GM12874 (cell line): ENCODE results near the gene KRT40.
"Not testable (repeated sequence)": the region's sequence is repeated elsewhere in the genome, so short reads cannot be mapped to it uniquely, and the experiment has no call there.

ENCODE experiments used
- TF ChIP-seq, protein P1 (sequence below): IDR thresholded peaks from 2 replicates; pipeline ENCODE4 v1.5.1; 2011; ENCODE audit warnings: low read depth, mild to moderate bottlenecking, control low read depth, low read length, moderate library complexity; ENCODE audit not compliant: insufficient read depth

The KRT40 gene

DNA sequence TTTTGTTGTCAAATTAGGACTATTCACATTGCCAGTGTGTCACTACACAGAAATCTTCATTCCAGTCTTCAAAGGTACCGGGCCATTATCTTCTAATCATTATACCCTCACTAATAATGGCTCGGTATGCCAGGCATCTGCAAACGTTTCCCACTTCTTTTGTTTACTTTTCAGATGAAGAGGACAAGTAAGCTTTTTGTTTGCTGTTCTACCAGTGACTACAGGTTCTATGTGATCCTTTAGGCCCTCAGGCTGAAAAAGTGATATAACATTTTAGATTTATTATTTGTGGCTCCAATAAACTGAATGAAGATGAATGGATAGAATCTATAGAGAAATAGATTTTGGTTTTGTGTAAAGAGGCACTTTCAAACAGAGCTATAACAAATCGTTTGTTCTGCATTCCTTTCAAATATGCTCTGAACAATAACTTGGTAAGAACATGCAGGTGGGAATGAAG lies 25.2 kb upstream of the KRT40 start:
- TF ChIP-seq, protein P1, sequence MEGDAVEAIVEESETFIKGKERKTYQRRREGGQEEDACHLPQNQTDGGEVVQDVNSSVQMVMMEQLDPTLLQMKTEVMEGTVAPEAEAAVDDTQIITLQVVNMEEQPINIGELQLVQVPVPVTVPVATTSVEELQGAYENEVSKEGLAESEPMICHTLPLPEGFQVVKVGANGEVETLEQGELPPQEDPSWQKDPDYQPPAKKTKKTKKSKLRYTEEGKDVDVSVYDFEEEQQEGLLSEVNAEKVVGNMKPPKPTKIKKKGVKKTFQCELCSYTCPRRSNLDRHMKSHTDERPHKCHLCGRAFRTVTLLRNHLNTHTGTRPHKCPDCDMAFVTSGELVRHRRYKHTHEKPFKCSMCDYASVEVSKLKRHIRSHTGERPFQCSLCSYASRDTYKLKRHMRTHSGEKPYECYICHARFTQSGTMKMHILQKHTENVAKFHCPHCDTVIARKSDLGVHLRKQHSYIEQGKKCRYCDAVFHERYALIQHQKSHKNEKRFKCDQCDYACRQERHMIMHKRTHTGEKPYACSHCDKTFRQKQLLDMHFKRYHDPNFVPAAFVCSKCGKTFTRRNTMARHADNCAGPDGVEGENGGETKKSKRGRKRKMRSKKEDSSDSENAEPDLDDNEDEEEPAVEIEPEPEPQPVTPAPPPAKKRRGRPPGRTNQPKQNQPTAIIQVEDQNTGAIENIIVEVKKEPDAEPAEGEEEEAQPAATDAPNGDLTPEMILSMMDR: no peak

DNA sequence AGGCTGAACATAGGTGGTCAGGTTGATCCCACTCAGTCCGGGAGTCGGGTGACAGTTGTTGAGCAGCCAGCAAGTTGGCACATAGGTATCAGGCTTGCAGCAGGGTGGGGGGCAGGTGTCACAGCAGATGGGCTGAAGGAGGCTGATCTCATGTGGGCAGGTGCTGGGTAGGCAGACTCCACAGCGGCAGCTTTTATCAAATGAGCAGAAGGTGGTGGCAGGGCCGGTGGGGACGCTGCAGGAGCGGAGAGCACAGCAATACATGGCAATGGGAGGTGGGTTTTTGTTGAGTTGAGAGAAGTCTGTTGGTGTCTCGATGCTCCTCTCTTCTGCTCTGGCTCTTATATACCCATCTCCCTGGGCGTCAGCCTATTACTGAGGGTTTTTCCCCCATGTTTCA lies 24.7 kb upstream of the KRT40 start, which contains the start of gene KRTAP3-1:
KRTAP3-1 (minus strand) TSS at position 318 of the 400 bp plus-strand sequence; CDS start at position 264, 54 bp downstream.
- TF ChIP-seq, protein P1: no peak

DNA sequence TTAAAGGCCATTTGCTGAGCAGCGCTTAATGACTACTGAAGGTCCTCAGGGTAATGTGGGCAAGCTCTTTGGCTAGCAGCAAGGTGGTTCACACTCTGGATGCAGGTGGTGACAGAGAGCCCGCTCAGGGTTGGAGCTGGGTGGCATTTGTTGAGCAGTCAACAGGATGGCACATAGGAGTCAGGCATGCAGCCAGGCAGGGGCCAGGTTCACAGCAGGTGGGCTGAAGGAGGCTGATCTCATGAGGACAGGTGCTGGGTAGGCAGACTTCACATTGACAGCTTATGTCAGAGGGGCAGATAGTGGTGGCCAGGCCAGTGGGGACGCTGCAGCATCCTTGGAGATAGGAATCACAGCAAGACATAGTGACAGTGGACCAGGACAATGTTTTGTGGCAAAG lies 20.3 kb upstream of the KRT40 start:
- TF ChIP-seq, protein P1: no peak

DNA sequence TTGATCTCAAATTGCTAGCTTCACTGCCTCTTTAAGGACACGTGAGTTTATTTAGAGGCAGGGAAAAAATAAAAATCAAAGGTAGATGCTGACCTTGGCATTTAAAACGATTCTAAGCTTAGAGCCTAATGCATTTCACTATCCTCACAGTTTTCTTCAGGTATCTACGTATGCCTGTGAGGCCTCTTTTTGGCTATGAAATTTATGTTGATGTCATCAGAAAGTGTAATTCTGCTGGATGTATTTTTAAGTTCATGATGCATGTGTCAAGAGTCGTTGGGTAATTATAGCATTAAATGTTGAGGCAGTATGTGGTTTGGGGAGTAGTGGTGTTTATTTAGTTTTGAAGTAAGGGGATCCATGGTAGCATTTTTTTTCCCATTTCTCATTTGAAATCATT lies 19.8 kb upstream of the KRT40 start:
- TF ChIP-seq, protein P1: no peak

DNA sequence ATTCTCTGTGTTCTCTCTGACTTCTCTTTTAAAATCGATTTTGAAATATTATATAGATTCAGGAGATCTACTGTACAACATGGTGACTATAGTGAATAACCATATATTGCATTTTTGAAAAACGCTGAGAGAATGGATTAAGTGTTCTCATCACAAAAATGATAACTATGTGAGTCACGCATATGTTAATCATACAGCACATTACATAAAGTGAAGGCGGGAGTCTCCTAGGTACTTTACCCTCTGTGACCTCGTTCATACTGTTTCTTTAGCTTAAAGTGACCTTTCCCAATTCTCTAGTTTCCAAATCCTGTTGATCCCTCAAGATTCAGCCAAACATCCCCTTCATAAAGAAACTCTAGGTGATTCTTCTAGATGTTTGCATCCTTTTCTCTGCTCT lies 18.7 kb upstream of the KRT40 start:
- TF ChIP-seq, protein P1: no peak

DNA sequence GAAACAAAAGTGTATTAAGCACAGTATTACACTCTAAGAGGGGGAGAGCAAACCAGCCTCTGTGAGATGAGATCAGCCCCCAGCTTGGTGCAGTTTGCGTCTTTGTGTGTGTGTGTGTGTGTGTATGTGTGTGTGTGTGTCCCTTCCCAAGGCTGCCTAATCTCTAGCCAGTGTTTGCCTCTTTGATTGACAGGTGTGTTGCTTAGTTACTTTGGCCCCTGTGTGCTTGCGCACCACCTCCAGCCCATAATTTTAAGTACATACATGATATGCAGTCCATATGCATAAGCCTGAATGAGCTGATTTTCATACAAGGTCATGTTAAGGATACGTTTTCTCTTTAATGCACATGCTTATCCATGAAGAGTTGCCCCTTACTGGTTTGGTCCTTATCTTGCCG lies 17.7 kb upstream of the KRT40 start:
- TF ChIP-seq, protein P1: no peak

DNA sequence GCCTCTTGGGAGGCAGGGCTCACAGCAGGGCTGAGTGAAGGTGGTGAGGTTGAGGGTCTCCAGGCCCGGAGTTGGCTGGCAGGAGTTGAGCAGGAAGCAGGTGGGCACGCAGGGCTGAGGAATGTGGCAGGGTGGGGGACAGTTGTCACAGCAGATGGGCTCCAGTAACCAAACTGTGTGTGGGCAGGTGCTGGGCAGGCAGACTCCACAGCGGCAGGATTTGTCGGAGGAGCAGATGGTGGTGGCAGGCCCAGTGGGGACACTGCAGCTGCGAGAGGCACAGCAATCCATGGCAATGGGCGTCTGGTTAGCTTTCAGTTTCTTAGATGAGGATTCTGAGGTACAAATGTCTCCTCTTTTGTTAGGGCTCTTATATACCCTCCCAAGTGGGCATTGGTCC lies 15.4 kb upstream of the KRT40 start, which contains the start of gene KRTAP3-2:
KRTAP3-2 (minus strand) TSS at position 344 of the 400 bp plus-strand sequence; CDS start at position 291, 53 bp downstream.
- TF ChIP-seq, protein P1: not testable (repeated sequence)
